ENCODE results near the gene TTLL5.
A peak's percentile ranks its signal among the peaks of the same experiment; 100 is the strongest.

TTLL5 gene, protein sequence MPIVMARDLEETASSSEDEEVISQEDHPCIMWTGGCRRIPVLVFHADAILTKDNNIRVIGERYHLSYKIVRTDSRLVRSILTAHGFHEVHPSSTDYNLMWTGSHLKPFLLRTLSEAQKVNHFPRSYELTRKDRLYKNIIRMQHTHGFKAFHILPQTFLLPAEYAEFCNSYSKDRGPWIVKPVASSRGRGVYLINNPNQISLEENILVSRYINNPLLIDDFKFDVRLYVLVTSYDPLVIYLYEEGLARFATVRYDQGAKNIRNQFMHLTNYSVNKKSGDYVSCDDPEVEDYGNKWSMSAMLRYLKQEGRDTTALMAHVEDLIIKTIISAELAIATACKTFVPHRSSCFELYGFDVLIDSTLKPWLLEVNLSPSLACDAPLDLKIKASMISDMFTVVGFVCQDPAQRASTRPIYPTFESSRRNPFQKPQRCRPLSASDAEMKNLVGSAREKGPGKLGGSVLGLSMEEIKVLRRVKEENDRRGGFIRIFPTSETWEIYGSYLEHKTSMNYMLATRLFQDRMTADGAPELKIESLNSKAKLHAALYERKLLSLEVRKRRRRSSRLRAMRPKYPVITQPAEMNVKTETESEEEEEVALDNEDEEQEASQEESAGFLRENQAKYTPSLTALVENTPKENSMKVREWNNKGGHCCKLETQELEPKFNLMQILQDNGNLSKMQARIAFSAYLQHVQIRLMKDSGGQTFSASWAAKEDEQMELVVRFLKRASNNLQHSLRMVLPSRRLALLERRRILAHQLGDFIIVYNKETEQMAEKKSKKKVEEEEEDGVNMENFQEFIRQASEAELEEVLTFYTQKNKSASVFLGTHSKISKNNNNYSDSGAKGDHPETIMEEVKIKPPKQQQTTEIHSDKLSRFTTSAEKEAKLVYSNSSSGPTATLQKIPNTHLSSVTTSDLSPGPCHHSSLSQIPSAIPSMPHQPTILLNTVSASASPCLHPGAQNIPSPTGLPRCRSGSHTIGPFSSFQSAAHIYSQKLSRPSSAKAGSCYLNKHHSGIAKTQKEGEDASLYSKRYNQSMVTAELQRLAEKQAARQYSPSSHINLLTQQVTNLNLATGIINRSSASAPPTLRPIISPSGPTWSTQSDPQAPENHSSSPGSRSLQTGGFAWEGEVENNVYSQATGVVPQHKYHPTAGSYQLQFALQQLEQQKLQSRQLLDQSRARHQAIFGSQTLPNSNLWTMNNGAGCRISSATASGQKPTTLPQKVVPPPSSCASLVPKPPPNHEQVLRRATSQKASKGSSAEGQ (N-terminal part only)

DNA sequence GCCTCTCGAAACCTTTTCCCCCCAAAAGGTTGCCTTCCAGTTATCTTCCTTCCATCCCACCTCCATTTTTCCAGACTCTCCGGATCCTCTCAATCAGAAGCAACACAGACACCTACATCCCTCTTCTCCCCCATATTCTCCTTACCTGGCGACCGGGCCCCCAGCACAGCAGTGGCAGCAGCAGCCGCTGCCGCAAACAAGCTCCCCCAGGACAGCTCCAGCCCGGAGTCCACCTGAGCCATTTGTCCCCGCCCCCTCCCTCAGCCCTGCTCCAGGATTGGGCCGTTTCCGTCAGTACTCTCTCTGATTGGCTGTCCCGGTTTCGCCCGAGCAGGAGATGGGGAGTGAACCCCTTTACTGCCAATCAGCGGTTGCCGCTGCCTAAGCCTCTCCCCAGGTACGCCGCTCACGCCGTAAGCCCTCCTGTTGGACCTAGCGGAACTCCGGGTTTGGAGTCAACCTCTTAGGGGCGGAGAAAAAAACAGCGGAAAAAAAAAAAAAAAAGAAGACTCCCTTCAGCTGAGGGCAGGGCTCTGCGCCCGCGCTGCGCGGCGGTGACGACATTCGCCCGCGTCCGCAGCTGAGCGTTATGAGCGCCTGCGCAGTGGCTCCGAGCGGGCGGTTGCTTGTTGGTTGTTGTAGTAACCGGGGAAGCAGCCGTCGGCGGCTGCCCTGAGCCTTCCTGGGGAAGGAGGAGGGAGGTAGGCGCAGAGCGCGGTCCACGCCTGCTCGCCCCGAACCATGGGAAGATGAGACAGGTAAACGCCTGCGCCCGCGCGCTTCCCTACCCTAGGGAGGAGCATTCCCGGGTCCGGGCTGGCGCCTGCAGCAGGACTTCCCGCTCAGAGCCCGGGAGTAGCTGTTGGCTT lies at the start of gene TTLL5, which contains the start of gene ERG28:
TTLL5 (plus strand) TSS at position 617 of the 869 bp plus-strand sequence. CDS start 1,904 bp downstream, outside the sequence.
ERG28 (minus strand) TSS at position 247 of the 869 bp plus-strand sequence. CDS start 3,374 bp downstream, outside the sequence.
- DNase-seq = peak; percentile 96

DNA sequence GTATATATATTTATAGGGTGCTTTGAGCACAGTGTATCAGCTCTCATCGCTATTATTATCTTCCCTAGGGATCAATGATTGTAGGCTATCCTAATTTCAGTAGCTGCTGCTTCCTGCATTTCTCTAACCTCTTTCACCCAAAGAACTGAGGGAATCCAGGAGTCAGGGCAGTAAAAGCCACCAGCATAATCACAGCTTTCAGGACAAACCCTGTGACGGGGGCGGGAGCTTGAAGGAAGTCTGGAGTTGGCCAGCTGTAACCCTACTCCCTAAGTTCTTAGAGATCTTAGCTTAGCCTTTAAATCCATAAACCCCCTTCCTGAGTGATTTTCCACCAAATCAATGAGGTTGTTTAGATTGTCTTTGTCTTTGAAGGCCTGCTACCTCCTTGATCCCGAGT lies 48.9 kb upstream of the TTLL5 start:
- DNase-seq = no peak

DNA sequence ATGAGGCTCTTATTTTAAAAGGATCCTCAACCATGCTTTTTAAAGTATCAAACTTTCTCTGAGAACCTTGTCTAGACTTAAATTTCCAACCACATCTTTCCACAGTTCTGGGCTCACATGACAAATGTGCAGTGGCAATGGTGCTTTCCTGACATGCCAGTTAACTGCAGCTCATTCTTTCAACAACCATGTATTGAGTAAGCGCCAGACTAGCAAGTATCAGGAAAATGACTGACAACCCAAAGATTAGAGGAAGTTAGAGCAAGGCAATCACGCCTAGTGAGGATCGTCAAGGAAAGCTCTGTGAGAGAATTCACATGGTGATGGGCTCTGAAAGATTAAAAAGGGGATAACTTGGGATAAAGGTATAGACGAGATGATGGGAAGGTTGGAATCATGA lies 46.9 kb upstream of the TTLL5 start:
- peak; percentile 86 for DNase-seq

DNA sequence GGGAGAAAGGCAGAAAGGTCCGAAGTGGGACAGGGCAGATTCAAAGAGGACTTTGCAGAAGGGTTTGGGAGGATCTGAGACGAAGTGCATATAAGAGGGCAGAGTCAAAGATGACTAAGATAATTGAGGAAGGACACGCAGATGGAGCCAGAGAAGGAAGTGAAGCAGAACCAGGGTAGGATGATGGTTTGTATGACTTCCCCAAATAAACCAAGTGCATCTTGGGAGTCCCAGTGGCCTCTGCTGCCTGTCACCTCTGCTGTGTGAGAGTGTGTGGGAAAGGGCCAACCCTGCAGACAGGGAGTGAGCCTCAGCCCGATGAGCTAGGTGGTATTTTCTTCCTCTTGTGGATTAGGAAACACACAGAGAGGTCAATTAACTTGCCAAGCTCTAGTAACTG lies 45.8 kb upstream of the TTLL5 start:
- DNase-seq = peak; percentile 92

DNA sequence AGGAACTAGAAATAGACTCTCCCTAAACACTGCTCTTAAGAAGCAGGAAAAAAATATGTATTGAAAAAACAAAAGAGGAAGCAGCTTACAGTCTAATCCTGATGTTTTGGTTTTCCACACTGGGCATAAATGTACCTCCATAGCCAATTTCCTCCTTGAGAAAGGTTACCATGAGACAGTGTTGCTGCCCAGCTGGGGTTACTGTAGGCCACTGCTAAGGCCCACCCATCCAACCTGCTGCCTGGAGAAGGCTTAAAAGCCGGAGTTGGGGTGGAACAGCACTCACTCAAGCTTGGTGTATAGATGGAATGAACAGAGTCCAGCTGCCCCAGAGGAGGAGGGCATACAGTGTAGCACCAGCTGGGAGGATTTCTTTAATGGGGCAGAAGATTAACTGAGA lies 41.5 kb upstream of the TTLL5 start:
- peak; percentile 23 for DNase-seq

DNA sequence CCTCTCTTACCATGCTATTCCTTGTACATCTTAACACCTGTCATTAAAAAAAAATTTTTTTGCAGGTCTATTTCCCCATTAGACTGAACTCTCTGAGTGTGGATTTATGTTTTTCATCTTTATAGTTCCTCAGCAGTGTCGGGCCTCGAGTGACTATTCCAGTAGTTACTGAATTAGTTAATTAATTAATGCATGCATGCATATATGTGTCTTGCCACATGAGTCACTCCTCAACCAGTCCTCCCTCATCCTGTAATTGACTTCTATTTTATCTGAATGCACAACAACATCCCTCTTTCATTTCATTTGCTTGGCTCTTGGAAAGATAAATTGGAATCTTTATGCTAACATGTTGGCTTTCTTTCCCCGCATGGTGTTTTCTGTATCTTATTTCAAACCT lies 36.0 kb upstream of the TTLL5 start:
- DNase-seq = no peak

DNA sequence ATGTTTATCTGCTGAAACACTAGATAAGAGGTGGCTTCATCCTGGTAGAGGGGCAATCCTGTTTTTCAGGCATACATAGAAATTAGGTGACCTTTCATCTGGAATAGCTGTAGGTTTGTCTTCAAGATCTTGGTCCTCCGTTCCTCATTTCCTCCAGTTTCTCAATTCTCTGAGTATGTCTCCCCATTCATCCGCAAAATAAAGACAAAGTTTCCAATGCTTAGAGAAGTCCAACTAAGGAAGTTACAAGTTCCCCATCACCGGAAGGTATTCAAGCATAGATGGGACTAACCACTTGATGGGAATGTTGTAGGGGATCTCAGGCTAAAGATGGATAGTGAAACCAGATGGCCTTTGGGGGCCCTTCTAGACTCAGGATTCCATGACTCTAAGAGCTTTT lies 34.6 kb upstream of the TTLL5 start:
- DNase-seq = peak; percentile 50

DNA sequence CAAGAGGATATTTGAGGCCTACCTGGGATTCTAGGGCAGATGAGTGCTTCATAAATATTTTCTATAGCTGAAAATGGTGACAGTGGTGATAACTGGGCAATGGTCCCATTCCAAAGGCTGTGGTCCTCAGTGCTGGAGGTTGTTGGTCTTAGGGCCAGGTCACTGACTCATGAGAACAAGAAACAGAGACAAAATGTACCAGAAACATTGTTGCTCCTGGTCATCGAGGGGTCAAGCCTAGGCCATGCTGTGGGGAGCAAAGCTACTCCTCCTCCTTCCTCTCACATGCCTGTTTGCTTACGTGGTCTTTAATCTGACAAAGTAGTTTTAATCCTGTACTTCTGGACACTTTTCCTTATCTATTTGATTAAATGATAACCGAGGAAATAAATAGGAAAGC lies 34.2 kb upstream of the TTLL5 start:
- DNase-seq = no peak

DNA sequence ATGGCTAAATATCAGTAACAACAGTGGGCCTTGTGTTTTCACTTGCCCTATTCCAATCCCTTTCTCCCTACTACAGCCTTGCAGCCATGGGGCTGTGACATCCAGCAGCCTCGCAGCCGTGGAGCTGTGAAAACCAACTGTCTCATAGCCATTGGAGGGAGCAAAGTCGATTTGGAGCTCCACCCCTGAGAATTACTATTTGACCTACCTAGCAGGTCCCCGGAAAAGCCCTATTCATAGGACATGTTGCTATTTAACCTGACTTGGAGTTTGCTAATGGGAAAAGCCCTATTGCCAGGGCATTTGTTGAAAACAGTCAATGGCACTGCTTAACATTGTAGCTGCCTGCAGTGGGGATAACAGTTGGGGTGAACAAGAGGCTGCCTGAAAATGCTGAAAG lies 33.6 kb upstream of the TTLL5 start:
- no peak for DNase-seq

DNA sequence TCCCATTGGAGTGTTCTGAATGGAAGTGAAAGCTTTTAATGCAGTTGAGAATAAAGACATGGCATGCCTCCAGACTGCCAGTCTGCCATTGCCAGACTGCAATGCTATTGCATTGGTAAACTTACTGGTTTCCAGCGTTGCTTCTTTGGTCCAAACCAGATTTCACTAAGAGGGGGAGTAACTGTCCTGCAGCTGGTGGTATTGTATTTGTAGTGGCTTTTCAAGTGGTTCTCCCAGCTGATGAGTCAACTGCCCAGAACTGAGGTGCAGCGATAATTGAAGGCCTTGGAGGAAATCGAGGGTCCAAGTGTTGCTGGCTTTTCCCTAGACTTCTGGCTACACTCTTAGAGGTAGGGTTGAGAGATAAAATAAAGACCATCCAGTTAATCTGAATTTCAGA lies 32.2 kb upstream of the TTLL5 start:
- DNase-seq = no peak

DNA sequence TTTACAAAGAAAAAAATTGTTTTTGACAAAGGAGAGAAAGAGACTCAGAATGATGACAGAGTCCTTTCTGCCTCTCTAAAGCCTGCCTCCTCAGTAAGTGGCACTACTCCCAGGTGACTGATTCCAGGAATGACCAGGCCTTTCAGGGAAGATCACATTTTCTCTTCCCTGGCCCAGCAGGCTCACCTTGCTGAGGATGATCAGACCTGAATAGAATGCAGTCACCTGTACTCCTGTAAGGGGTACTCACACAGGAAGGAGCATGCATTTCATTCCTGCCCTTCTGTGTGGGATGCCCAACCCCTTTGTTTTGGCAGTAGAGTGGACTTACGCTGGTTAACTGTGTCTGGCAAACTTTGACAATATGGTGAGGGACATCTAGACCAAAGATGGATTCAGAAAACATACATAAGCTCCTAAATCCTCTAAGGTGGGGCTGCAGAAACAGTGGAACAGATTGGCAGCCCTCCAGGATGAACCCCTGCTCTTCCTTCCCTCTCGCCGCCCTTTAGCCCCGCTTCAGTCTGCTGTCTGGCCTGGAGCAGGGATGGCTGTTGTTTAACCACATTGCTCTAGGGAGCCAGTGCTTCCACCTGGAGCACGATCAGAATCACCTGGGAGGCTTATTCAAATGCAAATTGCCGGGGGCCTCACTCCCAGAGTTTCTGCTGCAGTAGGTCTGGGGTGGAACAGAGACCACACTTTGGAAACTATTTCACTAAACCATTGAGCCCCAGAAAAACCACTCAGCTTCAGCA lies 30.2 kb upstream of the TTLL5 start:
- no peak for DNase-seq

DNA sequence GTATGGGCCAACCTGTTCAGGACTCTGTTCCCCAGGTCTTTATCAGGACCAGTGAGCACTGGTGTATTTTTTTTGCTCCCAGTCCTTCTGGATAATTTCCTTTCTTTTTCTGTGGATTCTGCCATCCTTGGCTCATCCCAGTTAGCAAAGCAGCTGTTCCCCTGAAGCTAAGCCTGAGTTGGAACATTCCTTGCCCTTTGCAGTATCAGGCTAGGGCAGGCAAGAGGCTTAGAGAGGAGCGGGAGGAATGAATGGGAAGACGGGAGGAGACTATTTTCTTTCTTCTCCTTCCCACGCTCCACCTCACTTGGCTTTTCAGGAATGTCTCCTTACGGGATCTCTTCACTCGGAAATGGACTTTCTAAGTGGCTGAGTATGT lies 29.6 kb upstream of the TTLL5 start:
- no peak for DNase-seq

DNA sequence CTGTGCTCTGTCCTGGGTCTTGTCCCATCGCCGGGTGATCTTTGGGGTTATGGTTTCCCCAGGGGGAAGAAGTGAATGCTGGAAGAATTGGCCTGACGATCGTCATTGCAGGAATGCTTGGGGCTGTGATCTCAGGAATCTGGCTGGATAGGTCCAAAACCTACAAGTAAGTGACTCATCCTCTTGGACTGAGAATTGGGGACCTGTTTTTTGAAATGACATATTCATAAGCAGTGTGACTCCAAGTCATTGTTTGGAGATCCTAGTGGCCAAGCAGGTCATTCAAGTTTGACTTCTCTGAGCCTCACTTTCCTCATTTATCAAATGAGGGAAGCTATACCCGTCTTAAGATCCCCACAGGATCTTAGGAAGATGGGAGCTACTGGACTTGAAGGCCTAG lies 26.2 kb upstream of the TTLL5 start:
- no peak for DNase-seq

DNA sequence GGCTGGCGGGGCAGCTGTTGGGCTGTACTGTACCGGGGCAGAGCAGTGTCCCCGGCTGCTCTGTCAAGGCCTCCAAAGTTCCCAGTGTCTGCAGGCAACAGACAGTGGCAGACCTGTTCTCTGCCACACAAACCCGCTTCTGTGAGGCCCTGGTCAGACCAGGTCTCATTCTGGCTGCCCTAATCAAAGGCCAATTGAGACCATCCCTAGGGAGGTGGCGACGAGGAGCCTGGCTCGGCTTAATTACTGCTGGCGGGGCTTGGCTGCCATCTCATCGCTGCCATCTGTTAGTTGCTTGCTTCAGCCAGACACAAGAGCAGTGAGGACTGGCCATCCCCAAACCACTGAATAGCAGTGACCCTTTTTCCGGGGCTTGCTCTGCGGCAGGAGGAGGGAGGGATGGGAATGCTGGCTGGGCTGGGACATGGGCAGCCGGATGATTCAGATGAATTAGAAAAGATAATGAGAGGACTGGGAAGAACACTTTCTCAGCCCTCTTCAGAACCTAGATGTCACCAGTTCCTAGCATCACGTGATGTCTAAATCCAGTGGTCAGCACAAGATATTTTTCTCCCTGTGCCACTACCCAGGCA lies 24.9 kb upstream of the TTLL5 start:
- DNase-seq = no peak

DNA sequence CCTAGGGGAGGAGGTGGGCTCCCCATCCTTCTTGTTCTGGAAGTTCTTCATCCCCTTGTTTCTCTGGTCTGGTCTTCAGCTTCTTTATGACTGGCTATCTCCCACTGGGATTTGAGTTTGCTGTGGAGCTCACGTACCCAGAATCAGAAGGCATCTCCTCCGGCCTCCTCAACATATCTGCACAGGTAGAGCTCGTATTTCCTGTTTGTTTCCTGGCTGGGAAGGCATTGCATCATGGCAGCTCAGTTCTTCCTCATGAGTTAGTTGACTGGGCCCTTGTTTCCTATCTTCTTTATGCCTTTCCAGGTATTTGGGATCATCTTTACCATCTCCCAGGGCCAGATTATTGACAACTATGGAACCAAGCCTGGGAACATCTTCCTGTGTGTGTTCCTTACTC lies 20.2 kb upstream of the TTLL5 start:
- DNase-seq = no peak

DNA sequence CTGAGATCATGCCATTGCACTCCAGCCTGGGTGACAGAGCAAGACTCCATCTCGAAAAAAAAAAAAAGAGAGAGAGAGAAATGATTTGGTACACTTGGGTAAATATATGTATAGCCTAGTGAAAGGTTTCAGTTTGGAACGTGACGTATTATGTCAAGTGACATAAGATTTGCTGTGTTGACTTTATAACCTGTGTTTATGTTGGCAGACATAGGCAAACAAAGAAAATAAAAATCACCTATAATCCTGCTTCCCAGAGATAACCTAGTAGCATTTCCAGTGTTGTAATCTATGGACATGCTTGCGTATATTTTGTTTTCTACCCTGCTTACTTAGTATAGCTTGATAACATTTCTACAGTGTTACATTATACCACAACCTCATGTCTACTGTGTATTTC lies 17.1 kb upstream of the TTLL5 start:
- DNase-seq = no peak

DNA sequence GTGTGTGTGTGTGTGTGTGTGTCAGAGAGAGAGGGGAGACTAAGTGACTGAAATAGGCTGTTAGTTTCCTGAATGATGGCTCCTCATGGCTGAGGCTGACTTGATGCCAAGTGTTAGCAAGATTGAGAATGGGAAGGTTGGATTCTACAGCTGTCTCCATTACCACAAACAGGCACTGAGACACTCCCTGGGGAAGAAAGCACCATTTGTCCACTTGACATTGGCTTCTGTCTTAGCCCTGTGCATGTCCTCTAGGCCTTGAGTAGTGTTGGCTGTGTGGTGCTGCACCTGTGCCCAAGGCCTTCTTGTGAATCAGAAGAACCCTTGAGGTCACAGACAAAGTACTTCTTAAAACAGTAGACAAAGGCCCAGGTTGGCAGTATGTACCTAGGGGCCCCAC lies 16.0 kb upstream of the TTLL5 start:
- no peak for DNase-seq

DNA sequence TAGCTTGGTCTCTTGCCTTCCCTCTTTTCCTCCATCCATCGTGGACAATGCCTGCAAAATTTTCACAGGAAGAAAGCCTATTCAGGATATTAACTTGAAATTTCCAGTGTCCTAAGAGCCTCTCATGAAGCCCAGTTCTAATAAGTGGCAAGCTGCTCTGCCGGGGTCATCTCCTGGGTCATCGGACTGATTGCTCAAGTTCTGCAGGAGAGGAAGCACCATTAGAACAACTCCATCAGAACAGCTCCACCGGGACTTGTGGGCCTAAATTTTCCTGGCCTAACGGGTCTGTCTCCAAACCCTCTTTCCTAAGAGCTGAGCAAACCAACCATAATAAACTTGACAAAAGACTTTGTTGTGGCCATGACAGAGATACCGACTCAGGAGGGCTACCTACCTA lies 14.3 kb upstream of the TTLL5 start:
- no peak for DNase-seq

DNA sequence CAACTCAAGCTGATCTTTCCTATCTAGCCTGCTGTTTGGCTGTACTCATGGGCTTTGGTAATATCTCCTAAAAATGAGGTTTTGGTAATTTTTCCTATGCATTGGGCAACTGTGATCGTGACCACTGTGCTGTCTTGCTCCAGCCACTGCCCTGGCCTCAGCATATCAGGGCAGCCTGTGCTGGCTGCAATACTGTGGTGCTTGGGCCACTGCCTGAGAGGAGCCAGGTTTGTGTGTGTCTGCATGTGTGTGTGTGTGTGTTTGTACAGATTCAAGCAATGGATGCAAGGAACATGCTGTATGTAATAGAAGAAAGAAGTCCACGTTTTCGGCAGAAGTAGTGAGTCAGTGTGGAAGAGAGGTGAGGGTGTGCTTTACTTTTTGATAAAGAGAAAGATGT lies 13.4 kb upstream of the TTLL5 start:
- DNase-seq = no peak

DNA sequence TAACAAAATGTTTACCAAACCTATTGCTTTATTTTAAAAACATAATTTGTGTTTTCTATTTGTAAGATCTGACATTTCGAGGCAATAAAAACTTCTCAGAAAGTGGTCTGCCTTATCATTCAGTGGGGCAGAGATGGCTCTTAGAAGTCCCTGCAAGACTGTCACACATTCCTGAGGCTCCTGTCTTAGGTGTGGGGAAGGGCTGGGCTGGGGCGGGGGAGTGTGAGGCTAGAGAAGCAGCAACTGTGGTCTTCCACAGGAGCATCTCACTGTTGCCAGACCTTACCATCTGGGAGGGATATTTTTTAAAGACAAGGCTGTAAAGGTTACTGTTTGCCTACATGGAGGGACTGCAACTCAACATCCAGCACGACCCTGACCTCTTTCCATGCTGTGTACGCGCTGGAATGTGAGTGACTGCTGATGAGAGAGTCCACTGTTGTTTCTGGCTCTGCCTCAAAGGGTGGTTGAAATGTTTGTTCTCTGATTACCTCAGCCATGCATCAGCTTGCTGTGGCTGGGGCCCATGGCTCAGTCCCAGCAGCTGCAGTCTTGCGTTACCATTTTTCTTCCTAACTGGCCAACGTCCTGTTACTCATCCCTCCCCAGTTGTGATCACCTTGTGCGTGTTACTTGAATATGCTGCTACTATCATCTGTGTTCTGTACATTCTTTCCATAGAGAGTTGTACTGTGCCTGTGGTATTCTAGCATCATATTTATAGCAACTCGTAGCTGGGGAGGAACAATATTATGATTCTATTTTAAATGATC lies 12.8 kb upstream of the TTLL5 start:
- no peak for DNase-seq
